Measurements from ENCODE around the gene ZDHHC14.

GRCh38 chr6:157597461-157598312, 216.7 kb downstream of the ZDHHC14 start:
- TF ChIP-seq KDM5A (IDR thresholded peaks at IDR 0.05; ENCODE audit: low read length): no peak
- peak; percentile 46 to 64 (median 62) for TF ChIP-seq CTCF (IDR thresholded peaks at IDR 0.05; ENCODE audit: control extremely low read depth in 1 of 3, insufficient read depth in 1 of 3, low read depth in 1 of 3, low read length in 3 of 3)
- TF ChIP-seq SP1 (IDR thresholded peaks at IDR 0.05; ENCODE audit: low read depth, low read length): no peak
- TF ChIP-seq POLR2AphosphoS5 (IDR thresholded peaks at IDR 0.05; ENCODE audit: low read depth, low read length): no peak
- TF ChIP-seq CEBPB (IDR thresholded peaks at IDR 0.05; ENCODE audit: low read depth, low read length): no peak
- TF ChIP-seq TAF1 (IDR thresholded peaks at IDR 0.05; ENCODE audit: low read depth, low read length): no peak
- no peak for TF ChIP-seq JUND (IDR thresholded peaks at IDR 0.05; ENCODE audit: low read length)
- no peak for TF ChIP-seq ATF2 (IDR thresholded peaks at IDR 0.05; ENCODE audit: low read length)
- no peak for TF ChIP-seq EZH2 (IDR thresholded peaks at IDR 0.05; ENCODE audit: low read depth, low read length, severe bottlenecking)
- no peak for TF ChIP-seq JUN (IDR thresholded peaks at IDR 0.05; ENCODE audit: low read depth, low read length)
- no peak for TF ChIP-seq TEAD4 (IDR thresholded peaks at IDR 0.05; ENCODE audit: low read depth, low read length)
- TF ChIP-seq RAD21 (IDR thresholded peaks at IDR 0.05 in 1 of 2, conservative IDR thresholded peaks at IDR 0.05 in 1 of 2; ENCODE audit: low read depth in 2 of 2, low read length in 2 of 2): peak; percentile 68 to 80
- no peak for TF ChIP-seq MAX (IDR thresholded peaks at IDR 0.05)
- TF ChIP-seq RBBP5 (IDR thresholded peaks at IDR 0.05; ENCODE audit: borderline replicate concordance, low read depth, low read length): no peak
